ENCODE results near the gene ADGRL1.

ADGRL1 gene

DNA sequence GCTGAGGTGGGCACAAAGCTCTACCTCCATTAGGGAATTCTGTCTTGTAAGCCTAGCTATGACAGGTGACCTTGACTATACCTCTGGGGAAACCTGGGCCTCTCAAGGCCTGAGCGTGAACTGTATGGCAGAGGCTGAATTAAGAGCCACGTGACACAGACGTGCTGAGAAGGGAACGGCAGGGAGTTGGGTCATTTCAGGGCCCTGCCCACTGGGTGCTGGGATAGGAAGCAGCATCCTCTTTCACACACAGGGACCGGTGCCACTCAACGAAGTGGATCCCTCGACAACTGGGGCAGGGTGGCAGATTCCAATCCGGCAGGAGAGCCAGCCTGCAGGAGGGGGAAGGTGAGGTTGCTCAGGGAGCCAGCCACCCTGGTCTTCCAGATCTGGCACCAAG, 78.8 kb downstream of the ADGRL1 start:
- H3K9ac ChIP-seq, result peak overlapping the region in 10 of 11 experiments; percentile 1 to 77 (median 67); a peak in 15 of 22 replicates
- H4K20me1 ChIP-seq, result peaks cover 0 to 2% (median 0%) of the 10 kb centered on the region in 11 experiments; a peak in 2 of 22 replicates
- H3K27ac ChIP-seq, result peak overlapping the region; percentile 51 to 87 (median 79); a peak in 21 of 22 replicates
- no peaks in the 10 kb centered on the region for H3K27me3 ChIP-seq
- peaks cover 18 to 73% (median 57%) of the 10 kb centered on the region in 10 experiments; a peak in 19 of 20 replicates for H3K4me1 ChIP-seq
- no peak for TF ChIP-seq Cebpa-rat (IDR thresholded peaks at IDR 0.05)
- H3K4me3 ChIP-seq, result no peak overlapping the region
- peaks cover 0 to 99% (median 84%) of the 10 kb centered on the region in 11 experiments; a peak in 19 of 22 replicates for H3K36me3 ChIP-seq
- no peaks in the 10 kb centered on the region for H3K9me3 ChIP-seq (replicated peaks in 1 of 11)
- H3K4me2 ChIP-seq, result peak overlapping the region in 9 of 11 experiments; percentile 75 to 99 (median 89); a peak in 15 of 22 replicates

GRCh38 chr19:14122924-14123323, 83.0 kb downstream of the ADGRL1 start:
- peaks cover 0 to 84% (median 76%) of the 10 kb centered on the region in 11 experiments; a peak in 19 of 22 replicates for H3K36me3 ChIP-seq
- no peak overlapping the region for H3K4me3 ChIP-seq
- no peaks in the 10 kb centered on the region for H3K9me3 ChIP-seq (replicated peaks in 1 of 11)
- H3K4me2 ChIP-seq, result no peak overlapping the region
- no peaks in the 10 kb centered on the region for H3K27me3 ChIP-seq
- peaks cover 19 to 66% (median 42%) of the 10 kb centered on the region in 10 experiments for H3K4me1 ChIP-seq
- 0 out of 22 replicates have a peak overlapping the region, but pooled peaks of 1 of the 11 experiments have one; percentile 15 for H3K9ac ChIP-seq
- 0 out of 22 replicates have a peak overlapping the region, but pooled peaks of 2 of the 11 experiments have one; percentile 2 to 4 for H3K27ac ChIP-seq
- H4K20me1 ChIP-seq, result no peaks in the 10 kb centered on the region
- no peak for TF ChIP-seq Cebpa-rat (IDR thresholded peaks at IDR 0.05)

DNA sequence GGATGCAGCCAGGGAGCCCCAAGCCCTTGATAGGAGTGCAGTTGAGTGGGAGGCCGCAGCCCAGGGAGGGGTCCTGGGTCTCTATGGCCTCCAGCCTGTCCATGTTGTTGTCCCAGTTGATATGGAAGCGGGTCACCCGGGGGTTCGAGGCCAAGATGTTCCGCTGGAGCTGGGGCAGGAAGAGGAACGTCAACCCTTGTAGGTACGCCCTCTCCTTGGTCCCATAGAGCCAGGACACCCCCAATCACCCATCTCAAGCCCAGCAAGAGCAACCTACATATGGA, 85.5 kb downstream of the ADGRL1 start:
- peak overlapping the region; percentile 92 to 98 (median 96); a peak in 20 of 22 replicates for H3K27ac ChIP-seq
- H4K20me1 ChIP-seq, result peaks cover 0 to 19% (median 2%) of the 10 kb centered on the region in 11 experiments; a peak in 9 of 22 replicates
- no peak for TF ChIP-seq Cebpa-rat (IDR thresholded peaks at IDR 0.05)
- peaks cover 0 to 61% (median 52%) of the 10 kb centered on the region in 11 experiments; a peak in 19 of 22 replicates for H3K36me3 ChIP-seq
- no peaks in the 10 kb centered on the region for H3K9me3 ChIP-seq (replicated peaks in 1 of 11)
- H3K9ac ChIP-seq, result peak overlapping the region in 8 of 11 experiments; percentile 14 to 96 (median 90); a peak in 9 of 22 replicates
- H3K4me1 ChIP-seq, result peaks cover 36 to 55% (median 42%) of the 10 kb centered on the region in 10 experiments
- no peaks in the 10 kb centered on the region for H3K27me3 ChIP-seq
- H3K4me2 ChIP-seq, result peak overlapping the region in 8 of 11 experiments; percentile 89 to 100 (median 98); a peak in 13 of 22 replicates
- peak overlapping the region in 1 of 10 experiments; percentile 78; a peak in 1 of 20 replicates for H3K4me3 ChIP-seq

- Histone ChIP-seq H3K36me3 (peaks cover 0 to 56% (median 46%) of the 10 kb centered on the region in 11 experiments; a peak in 19 of 22 replicates), H3K4me2 (peak overlapping the region; percentile 89 to 100 (median 99)), H4K20me1 (peaks cover 0 to 21% (median 5%) of the 10 kb centered on the region in 11 experiments; a peak in 9 of 22 replicates), H3K9me3 (replicated peaks in 1 of 11) (no peaks in the 10 kb centered on the region), H3K27ac (peak overlapping the region; percentile 92 to 98 (median 96)), H3K9ac (peak overlapping the region; percentile 86 to 97 (median 93)), H3K27me3 (no peaks in the 10 kb centered on the region), H3K4me1 (peaks cover 41 to 61% (median 47%) of the 10 kb centered on the region in 10 experiments), H3K4me3 (peak overlapping the region in 8 of 10 experiments; percentile 78 to 98 (median 94); a peak in 14 of 20 replicates)
- TF ChIP-seq Cebpa-rat (IDR thresholded peaks at IDR 0.05), result no peak
These were observed 86.1 kb downstream of the ADGRL1 start for GRCh38 chr19:14119644-14120496.

DNA sequence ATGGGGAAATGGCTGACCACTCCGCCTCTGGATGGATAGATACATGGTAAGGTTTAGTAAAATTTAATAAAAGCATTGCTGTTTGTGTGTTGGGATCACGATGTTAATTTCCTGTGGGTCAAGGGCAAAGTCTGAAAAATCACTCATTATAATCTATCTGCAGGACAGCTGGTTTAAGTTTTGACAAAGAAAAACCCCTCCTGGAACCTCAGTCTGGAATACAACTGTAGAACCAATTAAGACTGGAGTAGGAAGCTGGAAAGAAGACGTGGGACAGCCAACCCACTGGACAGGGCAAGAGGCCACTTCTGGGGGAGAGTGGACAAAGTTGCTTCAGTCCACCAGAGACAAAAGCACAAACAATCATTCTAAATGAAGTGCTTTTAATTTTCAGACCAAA, 86.8 kb downstream of the ADGRL1 start:
- Histone ChIP-seq H3K4me1 (peaks cover 49 to 68% (median 54%) of the 10 kb centered on the region in 10 experiments), H3K27me3 (no peaks in the 10 kb centered on the region), H3K9ac (peak overlapping the region; percentile 86 to 97 (median 93)), H3K27ac (peak overlapping the region; percentile 92 to 98 (median 96)), H3K4me3 (peak overlapping the region; percentile 78 to 98 (median 92); a peak in 18 of 20 replicates), H3K9me3 (replicated peaks in 1 of 11) (no peaks in the 10 kb centered on the region), H3K4me2 (peak overlapping the region; percentile 89 to 100 (median 99)), H4K20me1 (peaks cover 0 to 27% (median 10%) of the 10 kb centered on the region in 11 experiments; a peak in 15 of 22 replicates), H3K36me3 (peaks cover 0 to 48% (median 39%) of the 10 kb centered on the region in 11 experiments; a peak in 17 of 22 replicates)
- TF ChIP-seq Cebpa-rat (IDR thresholded peaks at IDR 0.05), result no peak

GRCh38 chr19:14118165-14119051, 87.6 kb downstream of the ADGRL1 start:
- Histone ChIP-seq H3K4me3 (peak overlapping the region; percentile 78 to 98 (median 92)), H4K20me1 (peaks cover 0 to 35% (median 17%) of the 10 kb centered on the region in 11 experiments; a peak in 17 of 22 replicates), H3K27ac (peak overlapping the region; percentile 92 to 98 (median 96)), H3K36me3 (peaks cover 0 to 41% (median 31%) of the 10 kb centered on the region in 11 experiments; a peak in 16 of 22 replicates), H3K9me3 (replicated peaks in 1 of 11) (no peaks in the 10 kb centered on the region), H3K4me2 (peak overlapping the region; percentile 89 to 100 (median 99)), H3K27me3 (no peaks in the 10 kb centered on the region), H3K9ac (peak overlapping the region; percentile 86 to 97 (median 93)), H3K4me1 (peaks cover 56 to 75% (median 61%) of the 10 kb centered on the region in 10 experiments)
- peak; percentile 88 to 99 (median 96) for TF ChIP-seq Cebpa-rat (IDR thresholded peaks at IDR 0.05)

GRCh38 chr19:14117668-14118164, 88.3 kb downstream of the ADGRL1 start, which contains the start of gene PRKACA:
TSS of gene PRKACA (minus strand) at chr19:14117762. CDS start at chr19:14117547, 215 bp downstream.
- H3K4me1 ChIP-seq, result peaks cover 63 to 81% (median 68%) of the 10 kb centered on the region in 10 experiments
- H3K27me3 ChIP-seq, result no peaks in the 10 kb centered on the region
- no peaks in the 10 kb centered on the region for H3K9me3 ChIP-seq (replicated peaks in 1 of 11)
- H3K9ac ChIP-seq, result peak within 1 kb of the TSS; percentile 86 to 97 (median 93)
- H4K20me1 ChIP-seq, result peaks cover 0 to 42% (median 24%) of the 10 kb centered on the region in 11 experiments; a peak in 18 of 22 replicates
- peak within 1 kb of the TSS; percentile 95 to 100 (median 99) for H3K4me2 ChIP-seq
- H3K4me3 ChIP-seq, result peak within 1 kb of the TSS; percentile 88 to 98 (median 96)
- peak within 1 kb of the TSS; percentile 92 to 98 (median 96) for H3K27ac ChIP-seq
- TF ChIP-seq Cebpa-rat (IDR thresholded peaks at IDR 0.05), result no peak
- H3K36me3 ChIP-seq, result peaks cover 0 to 38% (median 26%) of the 10 kb centered on the region in 11 experiments; a peak in 16 of 22 replicates
